ENCODE data around the gene LENG1. TPM values are rescaled to one million over a fixed set of nuclear protein-coding genes. Genes with fewer than 3 reads are reported as not detected.
A peak's percentile ranks its signal among the peaks of the same experiment; 100 is the strongest.
"Not testable (repeated sequence)": the region's sequence is repeated elsewhere in the genome, so short reads cannot be mapped to it uniquely, and the experiment has no call there.

Gene LENG1
- total RNA-seq, 1 donor from 2014 or later, result 7.3 TPM

DNA sequence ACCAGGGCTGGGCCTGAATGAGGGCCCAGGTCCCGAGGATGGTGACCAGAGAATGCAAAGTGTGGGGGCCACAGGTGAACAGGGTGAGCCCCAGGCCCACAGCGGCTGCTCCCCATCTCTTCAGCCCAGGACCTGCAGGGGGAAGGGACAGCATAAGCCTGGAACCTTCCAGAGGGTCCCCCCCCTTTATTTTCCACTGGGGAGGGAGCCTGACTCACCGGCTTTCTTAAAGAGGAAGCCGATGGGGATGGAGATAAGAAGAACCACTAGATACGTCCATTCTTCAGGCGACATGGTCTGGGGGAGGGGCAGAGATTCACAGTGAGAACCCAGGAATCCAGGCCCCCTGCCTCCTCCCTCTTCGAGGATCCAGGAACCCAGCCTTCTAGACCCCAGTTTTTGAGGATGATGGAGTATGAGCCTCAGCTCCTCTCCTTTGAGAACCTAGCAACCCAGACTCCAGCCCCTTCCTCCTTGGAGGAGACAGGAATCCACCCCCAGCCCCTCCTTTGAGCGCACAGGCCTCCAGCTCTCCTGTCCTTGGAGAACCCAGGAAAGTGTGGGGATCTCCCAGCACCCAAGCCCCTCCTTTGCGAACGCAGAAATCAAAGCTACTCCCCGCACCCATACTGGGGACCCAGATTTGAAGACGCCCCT is 28.8 kb upstream of the LENG1 start:
- peak overlapping the region; percentile 100 for H3K27ac ChIP-seq (replicated peaks)
- DNase-seq, result no peak
- no peaks in the 10 kb centered on the region for H3K27me3 ChIP-seq (ENCODE audit: low read depth)
- TF ChIP-seq, protein P1, sequence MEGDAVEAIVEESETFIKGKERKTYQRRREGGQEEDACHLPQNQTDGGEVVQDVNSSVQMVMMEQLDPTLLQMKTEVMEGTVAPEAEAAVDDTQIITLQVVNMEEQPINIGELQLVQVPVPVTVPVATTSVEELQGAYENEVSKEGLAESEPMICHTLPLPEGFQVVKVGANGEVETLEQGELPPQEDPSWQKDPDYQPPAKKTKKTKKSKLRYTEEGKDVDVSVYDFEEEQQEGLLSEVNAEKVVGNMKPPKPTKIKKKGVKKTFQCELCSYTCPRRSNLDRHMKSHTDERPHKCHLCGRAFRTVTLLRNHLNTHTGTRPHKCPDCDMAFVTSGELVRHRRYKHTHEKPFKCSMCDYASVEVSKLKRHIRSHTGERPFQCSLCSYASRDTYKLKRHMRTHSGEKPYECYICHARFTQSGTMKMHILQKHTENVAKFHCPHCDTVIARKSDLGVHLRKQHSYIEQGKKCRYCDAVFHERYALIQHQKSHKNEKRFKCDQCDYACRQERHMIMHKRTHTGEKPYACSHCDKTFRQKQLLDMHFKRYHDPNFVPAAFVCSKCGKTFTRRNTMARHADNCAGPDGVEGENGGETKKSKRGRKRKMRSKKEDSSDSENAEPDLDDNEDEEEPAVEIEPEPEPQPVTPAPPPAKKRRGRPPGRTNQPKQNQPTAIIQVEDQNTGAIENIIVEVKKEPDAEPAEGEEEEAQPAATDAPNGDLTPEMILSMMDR (IDR thresholded peaks at IDR 0.05; ENCODE audit: borderline replicate concordance), result no peak
- peak overlapping the region; percentile 91 for H3K4me3 ChIP-seq
- intact Hi-C loops (cut with micrococcal nuclease), result no loop called here
- peaks cover 15% of the 10 kb centered on the region for H3K36me3 ChIP-seq
- no peaks in the 10 kb centered on the region for H3K9me3 ChIP-seq (replicated peaks)
- peaks cover 36% of the 10 kb centered on the region for H3K4me1 ChIP-seq

DNA sequence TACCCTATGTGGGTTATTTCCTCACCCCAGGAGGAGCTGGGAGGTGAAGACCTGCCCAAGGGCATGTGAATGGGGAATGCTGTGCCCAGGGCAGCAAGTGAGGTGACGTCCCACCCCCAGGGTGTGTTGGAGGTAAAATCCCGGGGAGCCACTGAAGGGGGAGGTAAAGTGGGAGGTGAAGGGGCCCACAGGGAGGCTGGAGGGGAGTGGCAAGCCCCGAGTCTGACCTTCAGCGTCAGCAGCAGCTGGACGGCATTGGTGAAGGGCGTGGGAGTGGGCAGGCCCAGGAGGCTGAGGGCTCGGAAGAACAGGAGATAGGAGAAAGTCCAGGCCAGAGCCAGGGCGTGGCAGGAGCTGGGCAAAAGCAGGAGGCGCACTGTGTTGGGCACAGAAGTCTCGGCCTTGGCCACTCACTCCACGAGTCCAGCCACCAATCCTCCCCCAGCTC is 27.4 kb upstream of the LENG1 start:
- H3K4me3 ChIP-seq, result no peak overlapping the region
- H3K27ac ChIP-seq (replicated peaks), result no peak overlapping the region
- H3K36me3 ChIP-seq, result peaks cover 10% of the 10 kb centered on the region
- no peaks in the 10 kb centered on the region for H3K9me3 ChIP-seq (replicated peaks)
- intact Hi-C loops (cut with micrococcal nuclease), result no loop called here
- no peaks in the 10 kb centered on the region for H3K27me3 ChIP-seq (ENCODE audit: low read depth)
- DNase-seq, result no peak
- peaks cover 28% of the 10 kb centered on the region for H3K4me1 ChIP-seq
- TF ChIP-seq, protein P1 (IDR thresholded peaks at IDR 0.05; ENCODE audit: borderline replicate concordance), result no peak

DNA sequence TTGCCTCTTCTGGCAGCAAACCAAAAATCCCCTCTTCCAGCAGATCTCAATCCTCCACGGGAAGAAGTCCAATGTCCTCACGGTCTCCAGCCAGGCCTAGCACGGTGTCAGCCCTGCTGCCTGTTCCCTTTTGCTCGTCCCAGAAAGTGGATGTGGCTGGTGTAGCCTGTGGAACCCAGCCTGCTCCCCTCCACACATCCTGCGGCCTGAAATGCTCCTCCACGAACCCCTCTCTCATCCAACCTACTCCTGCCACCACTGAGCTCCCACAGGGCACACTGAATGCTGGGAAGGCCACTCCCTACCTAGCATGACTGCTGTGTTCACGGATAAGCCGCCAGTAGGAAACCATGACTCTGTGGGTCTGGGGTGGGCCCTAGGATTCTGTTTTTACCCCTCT is 26.8 kb upstream of the LENG1 start:
- Histone ChIP-seq H3K36me3 (peaks cover 10% of the 10 kb centered on the region), H3K27me3 (ENCODE audit: low read depth) (no peaks in the 10 kb centered on the region), H3K27ac (replicated peaks) (no peak overlapping the region), H3K4me1 (peaks cover 22% of the 10 kb centered on the region), H3K9me3 (replicated peaks) (no peaks in the 10 kb centered on the region), H3K4me3 (no peak overlapping the region)
- intact Hi-C loops (cut with micrococcal nuclease), result no loop called here
- TF ChIP-seq, protein P1 (IDR thresholded peaks at IDR 0.05; ENCODE audit: borderline replicate concordance), result no peak
- no peak for DNase-seq

DNA sequence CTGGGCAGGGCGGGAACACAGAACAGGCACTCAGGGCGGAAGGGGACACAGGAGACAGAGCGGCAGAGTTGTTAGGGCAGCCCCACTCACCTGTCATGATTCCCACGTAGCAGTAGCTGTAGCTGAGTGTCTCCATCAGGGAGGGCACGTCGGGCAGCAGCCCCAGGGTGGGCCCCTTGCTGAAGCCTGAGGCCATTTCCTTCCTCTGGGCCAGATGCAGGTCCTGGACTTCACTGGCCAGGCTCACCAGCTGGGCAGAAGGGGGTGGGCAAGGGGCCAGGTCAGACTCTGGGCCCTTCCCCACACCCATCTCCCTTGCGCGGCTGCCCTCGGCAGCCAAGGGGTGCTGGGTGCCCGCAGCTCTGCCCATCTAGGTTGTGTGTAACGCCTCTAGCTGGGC is 23.9 kb upstream of the LENG1 start:
- DNase-seq, result no peak
- peaks cover 27% of the 10 kb centered on the region for H3K36me3 ChIP-seq
- TF ChIP-seq, protein P1 (IDR thresholded peaks at IDR 0.05; ENCODE audit: borderline replicate concordance), result no peak

DNA sequence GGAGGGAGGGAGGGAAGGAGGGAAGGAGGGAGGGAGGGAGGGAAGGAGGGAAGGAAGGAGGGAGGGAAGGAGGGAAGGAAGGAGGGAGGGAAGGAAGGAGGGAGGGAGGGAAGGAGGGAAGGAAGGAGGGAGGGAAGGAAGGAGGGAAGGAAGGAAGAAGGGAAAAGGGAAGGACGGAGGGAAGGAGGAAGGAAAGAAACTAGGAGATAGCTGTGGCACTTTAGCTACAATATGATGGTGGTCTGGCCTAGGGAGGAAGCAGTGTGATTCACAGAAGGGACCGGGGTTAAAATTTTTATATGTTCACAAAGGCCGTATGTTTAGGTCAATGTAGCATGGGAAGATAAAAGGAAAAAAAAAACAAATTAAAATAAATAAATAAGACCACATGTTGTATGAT is 22.4 kb upstream of the LENG1 start:
- intact Hi-C loops (cut with micrococcal nuclease); H3K4me1 ChIP-seq; DNase-seq; H3K4me3 ChIP-seq; H3K9me3 ChIP-seq (replicated peaks); H3K27me3 ChIP-seq (ENCODE audit: low read depth); H3K27ac ChIP-seq (replicated peaks): not testable (repeated sequence)
- peaks cover 27% of the 10 kb centered on the region for H3K36me3 ChIP-seq

More for the DNA sequence above, 23.9 kb upstream of the LENG1 start:
- peaks cover 5% of the 10 kb centered on the region for H3K4me1 ChIP-seq
- intact Hi-C loops (cut with micrococcal nuclease), result no loop called here
- H3K4me3 ChIP-seq, result no peak overlapping the region
- H3K27ac ChIP-seq (replicated peaks), result no peak overlapping the region
- H3K9me3 ChIP-seq (replicated peaks), result no peaks in the 10 kb centered on the region
- no peaks in the 10 kb centered on the region for H3K27me3 ChIP-seq (ENCODE audit: low read depth)

DNA sequence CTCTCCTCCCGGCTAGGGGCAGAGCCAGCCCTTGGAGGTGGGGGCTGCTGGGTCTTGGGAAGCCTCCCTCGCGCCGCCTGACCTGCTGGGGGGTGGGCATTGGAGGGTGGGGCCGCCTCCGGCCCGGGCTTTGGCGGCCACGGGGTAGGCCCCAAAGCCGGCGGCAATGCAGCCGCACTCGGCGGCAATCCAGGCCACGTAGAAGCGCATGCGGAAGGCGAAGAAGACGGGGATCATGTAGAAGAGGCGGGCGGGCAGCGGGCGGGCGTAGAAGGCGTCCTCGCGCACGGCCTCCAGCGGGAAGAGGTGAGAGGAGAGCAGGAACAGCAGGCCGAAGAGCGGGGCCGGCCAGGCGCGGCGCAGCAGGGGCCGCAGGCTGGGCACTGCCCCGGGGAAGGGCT is 21.2 kb upstream of the LENG1 start:
- no peaks in the 10 kb centered on the region for H3K9me3 ChIP-seq (replicated peaks)
- peaks cover 27% of the 10 kb centered on the region for H3K36me3 ChIP-seq
- H3K4me3 ChIP-seq, result no peak overlapping the region
- no peaks in the 10 kb centered on the region for H3K4me1 ChIP-seq
- H3K27ac ChIP-seq (replicated peaks), result no peak overlapping the region
- TF ChIP-seq, protein P1 (IDR thresholded peaks at IDR 0.05; ENCODE audit: borderline replicate concordance), result no peak
- H3K27me3 ChIP-seq (ENCODE audit: low read depth), result no peaks in the 10 kb centered on the region
- intact Hi-C loops (cut with micrococcal nuclease), result no loop called here
- no peak for DNase-seq

Measured in left ventricle myocardium inferior (tissue), 1 donor.